K562 (cell line): ENCODE measurements around the gene TFF2. TPM values are rescaled to one million over a fixed set of nuclear protein-coding genes. Genes with fewer than 3 reads are reported as not detected.

Experiments
- ATAC-seq: fragments of 200-7000 bp; cut with Tn5 transposase; 3 replicates; pipeline ENCODE4 v1.9.1; 2020; ENCODE audit warnings: moderate library complexity
- BruUV-seq: library from RNA; stranded (reverse); fragments of 400-500 nt; replicated peaks from 2 replicates; lab custom pipeline; 2021; lab: Mats Ljungman, UMichigan
- CTCF ChIA-PET: fragments of 300-600 bp; formaldehyde crosslinking; extraction: SDS; loops from one replicate; lab custom pipeline; 2021; ENCODE audit warnings: low intra/inter-chr PET ratio; lab: Yijun Ruan, JAX
- POLR2A ChIA-PET: fragments of 300-600, 350-650 bp; sonication (Branson Sonifier 250); formaldehyde crosslinking; extraction: SDS; loops from one replicate; lab custom pipeline; 2021; ENCODE audit warnings: antibody characterized with exemption, inconsistent platforms; lab: Yijun Ruan, JAX
- DNase-seq, 4 experiments: peaks; one replicate each; pipeline versions ENCODE4 v3.0.0 to v3.0.0-alpha.2; 2011 to 2018; ENCODE audit warnings: low spot score in 3 of 4, mixed read lengths in 3 of 4; ENCODE audit errors: extremely low read depth in 1 of 4
- FAIRE-seq: peaks from 2 replicates; lab custom pipeline; 2011; peaks lifted over from hg19 to GRCh38; lab: Jason Lieb, UNC
- H2AFZ ChIP-seq: 2 replicates; pipeline ENCODE4 v1.6.0; 2011; ENCODE audit warnings: low read depth, low read length, control low read depth, inconsistent platforms
- H3K27ac ChIP-seq: fragments of 200-600 bp; 3 replicates; pipeline ENCODE4 v1.8.0; 2011; ENCODE audit warnings: low read depth, mild to moderate bottlenecking, control low read depth, inconsistent platforms, low read length, moderate library complexity, mixed read lengths; ENCODE audit errors: extremely low read depth
- H3K27me3 ChIP-seq, 2 experiments: fragments of 300-600 bp in 1 of 2; 2 replicates in 1 of 2; 3 replicates in 1 of 2; pipeline versions ENCODE4 v1.6.0 to v1.8.0; 2011; ENCODE audit warnings: inconsistent platforms in 2 of 2, low read length in 2 of 2, mild to moderate bottlenecking in 1 of 2, mixed read lengths in 1 of 2, moderate library complexity in 1 of 2; ENCODE audit not compliant: control insufficient read depth in 2 of 2, insufficient read depth in 2 of 2
- H3K36me3 ChIP-seq: fragments of 300-600 bp; 3 replicates; pipeline ENCODE4 v1.8.0; 2011; ENCODE audit warnings: mild to moderate bottlenecking, low read length, inconsistent platforms; ENCODE audit not compliant: control insufficient read depth, insufficient read depth
- H3K4me1 ChIP-seq, 2 experiments: fragments of 200-600 bp in 1 of 2; replicated peaks in 1 of 2; 2 replicates in 1 of 2; 3 replicates in 1 of 2; pipeline versions ENCODE4 v1.5.1 to v1.8.0; 2011; ENCODE audit warnings: inconsistent platforms in 2 of 2, low read length in 2 of 2, mild to moderate bottlenecking in 1 of 2, mixed read lengths in 1 of 2, moderate library complexity in 1 of 2; ENCODE audit not compliant: control insufficient read depth in 2 of 2, insufficient read depth in 2 of 2
- H3K4me2 ChIP-seq: 2 replicates; pipeline ENCODE4 v1.6.1; 2011; ENCODE audit warnings: low read length, control low read depth, inconsistent platforms, mixed read lengths; ENCODE audit not compliant: insufficient read depth
- H3K4me3 ChIP-seq: fragments of 200-600 bp; sonication (generic), shearing (Covaris generic); 2 replicates; pipeline ENCODE4 v1.5.1; 2016; ENCODE audit warnings: control low read depth, inconsistent platforms
- H3K79me2 ChIP-seq: fragments of 200-600 bp; 3 replicates; pipeline ENCODE4 v1.8.0; 2011; ENCODE audit warnings: low read length, inconsistent platforms; ENCODE audit not compliant: control insufficient read depth, insufficient read depth
- H3K9ac ChIP-seq, 2 experiments: 2 replicates each; pipeline versions ENCODE4 v1.6.0 to v1.6.1; 2011; ENCODE audit warnings: low read depth in 2 of 2, low read length in 2 of 2, control low read depth in 1 of 2, inconsistent platforms in 1 of 2, mild to moderate bottlenecking in 1 of 2, mixed read lengths in 1 of 2; ENCODE audit not compliant: insufficient read depth in 1 of 2
- H3K9me1 ChIP-seq: one replicate; pipeline ENCODE4 v1.6.0; 2011; ENCODE audit warnings: inconsistent platforms, mild to moderate bottlenecking, low read length, moderate library complexity; ENCODE audit not compliant: control insufficient read depth, insufficient read depth
- H3K9me3 ChIP-seq: replicated peaks from 2 replicates; pipeline ENCODE4 v1.5.1; 2011; ENCODE audit warnings: low read depth, low read length, inconsistent platforms; ENCODE audit not compliant: control insufficient read depth, insufficient read depth
- H4K20me1 ChIP-seq: replicated peaks from 2 replicates; pipeline ENCODE4 v1.6.1; 2011; ENCODE audit warnings: low read length, inconsistent platforms, mixed read lengths; ENCODE audit not compliant: control insufficient read depth, insufficient read depth
- BMI1 ChIP-seq: fragments of 150-350 bp; IDR thresholded peaks from 2 replicates; pipeline ENCODE4 v1.6.1; 2014; ENCODE audit warnings: low read length
- CC2D1A ChIP-seq: fragments of 450-650 bp; IDR thresholded peaks from 2 replicates; pipeline ENCODE4 v1.6.1; 2017; ENCODE audit warnings: mild to moderate bottlenecking
- KAT7 ChIP-seq: sonication (generic); formaldehyde crosslinking; IDR thresholded peaks from 2 replicates; pipeline ENCODE4 v1.8.0; 2022; ENCODE audit warnings: missing genetic modification reagents, mild to moderate bottlenecking, borderline replicate concordance
- WGBS: fragments of 100-300 bp; shearing (Covaris generic); methylation state at CpG from one replicate; pipeline ENCODE4 v1.1.6; 2016; ENCODE audit warnings: low coverage, mixed read lengths; ENCODE audit not compliant: insufficient coverage; ENCODE audit errors: missing lambda C conversion rate; 5-methylcytosine and 5-hydroxymethylcytosine counted together
- in situ Hi-C: fragments of 300-500 bp; cut with MboI; formaldehyde crosslinking; loops from 4 replicates; pipeline ENCODE4 v1.15.0; 2018; ENCODE audit warnings: inconsistent platforms, mixed read lengths
- intact Hi-C: fragments of 100-400 bp; cut with micrococcal nuclease; formaldehyde crosslinking; loops from 2 replicates; pipeline ENCODE4 v1.14.2; 2022
- polyA plus RNA-seq, 8 experiments: library from polyadenylated mRNA; depleted of rRNA in 4 of 8; stranded (reverse) in 5 of 8; unstranded in 3 of 8; fragments of >200 nt; fragmentation: Nextera tagmentation in 2 of 8; fragmentation: Illumina TruSeq in 1 of 8; extraction: Ambion mirVana in 2 of 8; extraction: Trizol in 1 of 8; gene quantifications; 2 replicates each; pipeline versions ENCODE4 v1.2.1 to v1.2.3, GENCODE V29; 2011 to 2014; ENCODE audit warnings: inconsistent platforms in 1 of 8, missing spikeins in 1 of 8
- total RNA-seq, 7 experiments: library from RNA; depleted of rRNA in 6 of 7; stranded (reverse); fragments of >200 nt in 6 of 7; fragmentation: Illumina TruSeq in 2 of 7; extraction: Trizol in 2 of 7; gene quantifications; 2 replicates each; pipeline versions ENCODE4 v1.2.1 to v1.2.3, GENCODE V29; 2011 to 2021; ENCODE audit warnings: low replicate concordance in 1 of 7
- TF ChIP-seq, protein P1 (sequence below): fragments of 250-450 bp; sonication (Bioruptor Pico); IDR thresholded peaks from 2 replicates; pipeline ENCODE4 v1.4.0; 2020; ENCODE audit warnings: mild to moderate bottlenecking, moderate library complexity, borderline replicate concordance

Gene TFF2
- total and polyA plus RNA-seq, 9 of the 15 experiments (the other 6 are each of a cell fraction or from before 2014, with no cell fraction given): not detected

GRCh38 chr21:42379426-42380215, 28.8 kb upstream of the TFF2 start (continued):
- TF ChIP-seq, protein P1, sequence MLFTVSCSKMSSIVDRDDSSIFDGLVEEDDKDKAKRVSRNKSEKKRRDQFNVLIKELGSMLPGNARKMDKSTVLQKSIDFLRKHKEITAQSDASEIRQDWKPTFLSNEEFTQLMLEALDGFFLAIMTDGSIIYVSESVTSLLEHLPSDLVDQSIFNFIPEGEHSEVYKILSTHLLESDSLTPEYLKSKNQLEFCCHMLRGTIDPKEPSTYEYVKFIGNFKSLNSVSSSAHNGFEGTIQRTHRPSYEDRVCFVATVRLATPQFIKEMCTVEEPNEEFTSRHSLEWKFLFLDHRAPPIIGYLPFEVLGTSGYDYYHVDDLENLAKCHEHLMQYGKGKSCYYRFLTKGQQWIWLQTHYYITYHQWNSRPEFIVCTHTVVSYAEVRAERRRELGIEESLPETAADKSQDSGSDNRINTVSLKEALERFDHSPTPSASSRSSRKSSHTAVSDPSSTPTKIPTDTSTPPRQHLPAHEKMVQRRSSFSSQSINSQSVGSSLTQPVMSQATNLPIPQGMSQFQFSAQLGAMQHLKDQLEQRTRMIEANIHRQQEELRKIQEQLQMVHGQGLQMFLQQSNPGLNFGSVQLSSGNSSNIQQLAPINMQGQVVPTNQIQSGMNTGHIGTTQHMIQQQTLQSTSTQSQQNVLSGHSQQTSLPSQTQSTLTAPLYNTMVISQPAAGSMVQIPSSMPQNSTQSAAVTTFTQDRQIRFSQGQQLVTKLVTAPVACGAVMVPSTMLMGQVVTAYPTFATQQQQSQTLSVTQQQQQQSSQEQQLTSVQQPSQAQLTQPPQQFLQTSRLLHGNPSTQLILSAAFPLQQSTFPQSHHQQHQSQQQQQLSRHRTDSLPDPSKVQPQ: no peak
- TF ChIP-seq CC2D1A: no peak
- no peak for TF ChIP-seq KAT7 (CRISPR knock-in tag)

GRCh38 chr21:42378418-42378817, 27.6 kb upstream of the TFF2 start:
- intact Hi-C loops: no loop called here
- no peaks in the 10 kb centered on the region for H3K36me3 ChIP-seq
- ChIA-PET POLR2A (interaction anchor here (0.7 to 2.7 kb wide), 3 partner anchors 9 to 245 kb away, joined by 3 to 9 read pairs (median 5); partner anchors contain the start of gene UBASH3A), CTCF (no interaction called here)
- peaks cover 7% of the 10 kb centered on the region; the same call in 1 of the 2 replicates for H4K20me1 ChIP-seq
- DNase-seq: no peak
- H3K4me2 ChIP-seq: no peak overlapping the region
- WGBS: 11% methylated on average over 8 of the region's 8 CpGs
- in situ Hi-C loops: loop anchor here (5.0 kb wide), 1 partner anchor 69 kb away; no protein-coding TSS in a partner anchor
- H2AFZ ChIP-seq: no peak overlapping the region
- no peak overlapping the region for H3K4me3 ChIP-seq
- FAIRE-seq: no peak
- H3K27me3 ChIP-seq: peaks cover 13 to 63% of the 10 kb centered on the region in 2 experiments
- no peak overlapping the region for H3K27ac ChIP-seq
- no peaks in the 10 kb centered on the region for H3K9me3 ChIP-seq
- no peak for TF ChIP-seq BMI1
- TF ChIP-seq, all 486 proteins: peak for 0
- Histone ChIP-seq H3K9ac (0 out of 4 replicates have a peak overlapping the region, but pooled peaks of 1 of the 2 experiments have one; percentile 7), H3K79me2 (no peaks in the 10 kb centered on the region), H3K4me1 (peaks cover 0 to 14% of the 10 kb centered on the region in 2 experiments; a peak in 3 of 5 replicates), H3K9me1 (no peaks in the 10 kb centered on the region)
- BruUV-seq: no TSS peak
- no peak for ATAC-seq
